Hematopoietic multipotent progenitor cell treated with erythropoietin and hydrocortisone succinate and interleukin-3 and kit ligand, for 8 days (in vitro differentiated cells): ENCODE measurements around the gene ADAM8.

ENCODE experiments used
- DNase-seq: peaks from one replicate; pipeline ENCODE4 v3.0.0-alpha.2; 2015

The ADAM8 gene

GRCh38 chr10:133308421-133309099 lies 31.9 kb upstream of the ADAM8 start, which contains the start of the genes TUBGCP2 and ZNF511:
TUBGCP2 (minus strand) TSS chr10:133308872; CDS start chr10:133302941, 5,931 bp downstream.
ZNF511 (plus strand) TSS chr10:133308914; CDS start chr10:133308944, 30 bp downstream.
- DNase-seq, result peak; percentile 83

GRCh38 chr10:133307776-133308420 lies 31.2 kb upstream of the ADAM8 start:
- peak; percentile 83 for DNase-seq

GRCh38 chr10:133306941-133307379 lies 30.3 kb upstream of the ADAM8 start:
- DNase-seq, result no peak

GRCh38 chr10:133306097-133306476 lies 29.4 kb upstream of the ADAM8 start:
- DNase-seq, result no peak

GRCh38 chr10:133303206-133303605 lies 26.5 kb upstream of the ADAM8 start:
- DNase-seq, result no peak

- DNase-seq, result no peak
Observed at GRCh38 chr10:133302230-133302629, 25.6 kb upstream of the ADAM8 start.

GRCh38 chr10:133299738-133300137 lies 23.1 kb upstream of the ADAM8 start:
- no peak for DNase-seq

GRCh38 chr10:133299224-133299623 lies 22.6 kb upstream of the ADAM8 start:
- no peak for DNase-seq

- no peak for DNase-seq
Observed at GRCh38 chr10:133298466-133298865, 21.8 kb upstream of the ADAM8 start.

- DNase-seq, result no peak
Observed at GRCh38 chr10:133297504-133297903, 20.8 kb upstream of the ADAM8 start.

- DNase-seq, result no peak
Observed at GRCh38 chr10:133295426-133296320, 19.0 kb upstream of the ADAM8 start.

- no peak for DNase-seq
Observed at GRCh38 chr10:133294189-133294588, 17.5 kb upstream of the ADAM8 start.

GRCh38 chr10:133293810-133294119 lies 17.1 kb upstream of the ADAM8 start:
- no peak for DNase-seq

- DNase-seq, result no peak
Observed at GRCh38 chr10:133292919-133293809, 16.5 kb upstream of the ADAM8 start.

- DNase-seq, result no peak
Observed at GRCh38 chr10:133289761-133290160, 13.1 kb upstream of the ADAM8 start.

- no peak for DNase-seq
Observed at GRCh38 chr10:133287832-133288500, 11.3 kb upstream of the ADAM8 start.

- DNase-seq, result no peak
Observed at GRCh38 chr10:133286366-133286765, 9.7 kb upstream of the ADAM8 start.

GRCh38 chr10:133285217-133285616 lies 8.5 kb upstream of the ADAM8 start:
- no peak for DNase-seq

- DNase-seq, result no peak
Observed at GRCh38 chr10:133283931-133284330, 7.3 kb upstream of the ADAM8 start.

- no peak for DNase-seq
Observed at GRCh38 chr10:133282846-133283390, 6.2 kb upstream of the ADAM8 start.

- no peak for DNase-seq
Observed at GRCh38 chr10:133281628-133282372, 5.1 kb upstream of the ADAM8 start.
